H9 (cell line): ENCODE measurements around the gene SMAD3. TPM values are rescaled to one million over a fixed set of nuclear protein-coding genes. Genes with fewer than 3 reads are reported as not detected.
A peak's percentile ranks its signal among the peaks of the same experiment; 100 is the strongest.
"Not testable (repeated sequence)": the region's sequence is repeated elsewhere in the genome, so short reads cannot be mapped to it uniquely, and the experiment has no call there.

Experiments
- DNase-seq: peaks from one replicate; pipeline ENCODE4 v3.0.0-alpha.2; 2017
- H2AFZ ChIP-seq: one replicate; pipeline ENCODE4 v1.6.1; 2013; ENCODE audit warnings: mild to moderate bottlenecking, low read length, control low read depth, moderate library complexity
- H2AK5ac ChIP-seq: 2 replicates; pipeline ENCODE4 v1.6.1; 2013; ENCODE audit warnings: low read length, control low read depth, mixed read lengths; ENCODE audit not compliant: insufficient read length
- H2BK120ac ChIP-seq: one replicate; pipeline ENCODE4 v1.6.1; 2013; ENCODE audit warnings: low read depth, mild to moderate bottlenecking, low read length, control low read depth, inconsistent platforms; ENCODE audit not compliant: poor library complexity, severe bottlenecking
- H2BK12ac ChIP-seq: 2 replicates; pipeline ENCODE4 v1.6.1; 2013; ENCODE audit warnings: low read length, control low read depth, mixed read lengths, low read depth; ENCODE audit not compliant: insufficient read length
- H2BK15ac ChIP-seq: 2 replicates; pipeline ENCODE4 v1.6.1; 2013; ENCODE audit warnings: low read depth, low read length, control low read depth
- H2BK20ac ChIP-seq: one replicate; pipeline ENCODE4 v1.6.1; 2013; ENCODE audit warnings: low read depth, mild to moderate bottlenecking, low read length, control low read depth, inconsistent platforms; ENCODE audit not compliant: poor library complexity, severe bottlenecking
- H2BK5ac ChIP-seq: 2 replicates; pipeline ENCODE4 v1.6.1; 2013; ENCODE audit warnings: low read length, control low read depth, mixed read lengths; ENCODE audit not compliant: insufficient read length
- H3K14ac ChIP-seq: 2 replicates; pipeline ENCODE4 v1.6.1; 2013; ENCODE audit warnings: low read length, control low read depth; ENCODE audit not compliant: insufficient read depth
- H3K18ac ChIP-seq: 2 replicates; pipeline ENCODE4 v1.6.1; 2013; ENCODE audit warnings: low read depth, mild to moderate bottlenecking, mixed read lengths, low read length, control low read depth; ENCODE audit not compliant: insufficient read length
- H3K23ac ChIP-seq: 2 replicates; pipeline ENCODE4 v1.6.1; 2013; ENCODE audit warnings: low read length, control low read depth, mixed read lengths, low read depth; ENCODE audit not compliant: insufficient read length
- H3K23me2 ChIP-seq: 2 replicates; pipeline ENCODE4 v1.6.1; 2013; ENCODE audit warnings: low read depth, mild to moderate bottlenecking, mixed read lengths, low read length, control low read depth; ENCODE audit not compliant: insufficient read length, poor library complexity, severe bottlenecking
- H3K27ac ChIP-seq: 2 replicates; pipeline ENCODE4 v1.5.1; 2013; ENCODE audit warnings: low read length, control low read depth, mixed read lengths, low read depth; ENCODE audit not compliant: insufficient read length
- H3K27me3 ChIP-seq: 2 replicates; pipeline ENCODE4 v1.6.1; 2013; ENCODE audit warnings: low read length, control low read depth, inconsistent platforms; ENCODE audit not compliant: insufficient read depth
- H3K4ac ChIP-seq: 2 replicates; pipeline ENCODE4 v1.6.1; 2013; ENCODE audit warnings: low read depth, mild to moderate bottlenecking, control low read depth, inconsistent platforms, low read length, moderate library complexity
- H3K4me1 ChIP-seq: 2 replicates; pipeline ENCODE4 v1.6.1; 2013; ENCODE audit warnings: low read length, control low read depth, inconsistent platforms; ENCODE audit not compliant: insufficient read depth
- H3K4me2 ChIP-seq: 2 replicates; pipeline ENCODE4 v1.6.1; 2013; ENCODE audit warnings: low read length, control low read depth, mixed read lengths; ENCODE audit not compliant: insufficient read length, insufficient read depth
- H3K56ac ChIP-seq: 2 replicates; pipeline ENCODE4 v1.6.1; 2013; ENCODE audit warnings: low read depth, mild to moderate bottlenecking, mixed read lengths, low read length, control low read depth; ENCODE audit not compliant: insufficient read length
- H3K79me1 ChIP-seq: 2 replicates; pipeline ENCODE4 v1.6.1; 2013; ENCODE audit warnings: low read depth, mild to moderate bottlenecking, moderate library complexity, low read length, control low read depth, inconsistent platforms; ENCODE audit not compliant: insufficient read depth, poor library complexity, severe bottlenecking
- H3K79me2 ChIP-seq: 2 replicates; pipeline ENCODE4 v1.6.1; 2013; ENCODE audit warnings: low read length, control low read depth, inconsistent platforms; ENCODE audit not compliant: insufficient read depth
- H3K9ac ChIP-seq: 2 replicates; pipeline ENCODE4 v1.6.1; 2013; ENCODE audit warnings: low read length, control low read depth, mixed read lengths; ENCODE audit not compliant: insufficient read length; ENCODE audit errors: extremely low read depth
- H3K9me3 ChIP-seq: one replicate; pipeline ENCODE4 v1.6.1; 2013; ENCODE audit warnings: low read depth, low read length, inconsistent platforms; ENCODE audit not compliant: control insufficient read depth
- H3T11ph ChIP-seq: one replicate; pipeline ENCODE4 v1.6.1; 2013; ENCODE audit warnings: mild to moderate bottlenecking, low read length, control low read depth, inconsistent platforms
- H4K20me1 ChIP-seq: one replicate; pipeline ENCODE4 v1.6.1; 2013; ENCODE audit not compliant: control insufficient read depth, insufficient read length, insufficient read depth
- H4K5ac ChIP-seq: 2 replicates; pipeline ENCODE4 v1.6.1; 2013; ENCODE audit warnings: low read depth, mild to moderate bottlenecking, mixed read lengths, low read length, control low read depth; ENCODE audit not compliant: insufficient read length
- H4K8ac ChIP-seq: replicated peaks from 2 replicates; pipeline ENCODE4 v1.6.1; 2013; ENCODE audit warnings: low read length, control low read depth, mixed read lengths, low read depth; ENCODE audit not compliant: insufficient read length
- H4K91ac ChIP-seq: 2 replicates; pipeline ENCODE4 v1.6.1; 2013; ENCODE audit warnings: low read depth, mild to moderate bottlenecking, moderate library complexity, mixed read lengths, low read length, control low read depth; ENCODE audit not compliant: insufficient read length
- H3K27ac Mint-ChIP-seq, 3 experiments: 2 replicates in 2 of 3; 3 replicates in 1 of 3; pipeline ENCODE4 v1.8.0; 2020 to 2021; ENCODE audit warnings: mixed read lengths in 3 of 3, mild to moderate bottlenecking in 1 of 3, moderate library complexity in 1 of 3
- H3K27me3 Mint-ChIP-seq: 2 replicates; pipeline ENCODE4 v1.8.0; 2021; ENCODE audit warnings: low read depth, mild to moderate bottlenecking, moderate library complexity, mixed read lengths
- H3K36me3 Mint-ChIP-seq, 3 experiments: 2 replicates in 2 of 3; 3 replicates in 1 of 3; pipeline ENCODE4 v1.8.0; 2020 to 2021; ENCODE audit warnings: low read depth in 3 of 3, mixed read lengths in 3 of 3; ENCODE audit not compliant: insufficient read depth in 1 of 3
- H3K4me1 Mint-ChIP-seq, 2 experiments: 2 replicates each; pipeline ENCODE4 v1.8.0; 2020; ENCODE audit warnings: mixed read lengths in 2 of 2
- H3K4me3 Mint-ChIP-seq, 2 experiments: 2 replicates in 1 of 2; 3 replicates in 1 of 2; pipeline ENCODE4 v1.8.0; 2020 to 2021; ENCODE audit warnings: mild to moderate bottlenecking in 2 of 2, mixed read lengths in 2 of 2, moderate library complexity in 1 of 2
- H3K9me3 Mint-ChIP-seq, 2 experiments: 2 replicates in 1 of 2; 3 replicates in 1 of 2; pipeline ENCODE4 v1.8.0; 2020; ENCODE audit warnings: mild to moderate bottlenecking in 2 of 2, mixed read lengths in 2 of 2, moderate library complexity in 1 of 2
- CTCF ChIP-seq: fragments of 200-600 bp; sonication (generic); conservative IDR thresholded peaks from 3 replicates; pipeline ENCODE4 v1.8.0; 2021; ENCODE audit warnings: antibody characterized with exemption, mild to moderate bottlenecking
- WGBS: extraction: QIAGEN DNeasy Blood & Tissue Kit; methylation state at CpG from one replicate; pipeline ENCODE4 v1.1.7; 2013; ENCODE audit warnings: missing lambda C conversion rate, low lambda C conversion rate, mixed read lengths; ENCODE audit not compliant: insufficient read length; ENCODE audit errors: extremely low coverage; 5-methylcytosine and 5-hydroxymethylcytosine counted together
- total RNA-seq: library from RNA; stranded (reverse); gene quantifications from 2 replicates; pipeline ENCODE4 v1.2.1, GENCODE V29; 2021

SMAD3 gene
- total RNA-seq, 1 experiment from 2014 or later, result 26.7 TPM

GRCh38 chr15:67152429-67152828 is 87.0 kb downstream of the SMAD3 start:
- no peak overlapping the region for H3K27ac ChIP-seq
- H3K79me1 ChIP-seq, result no peaks in the 10 kb centered on the region
- no peak overlapping the region for H2BK12ac ChIP-seq
- H3K27me3 ChIP-seq, result no peaks in the 10 kb centered on the region
- no peak overlapping the region for H3T11ph ChIP-seq
- peaks cover 6 to 10% (median 9%) of the 10 kb centered on the region in 3 experiments for H3K36me3 Mint-ChIP-seq
- H4K8ac ChIP-seq, result no peak overlapping the region
- no peak overlapping the region for H3K14ac ChIP-seq
- no peak overlapping the region for H2BK15ac ChIP-seq
- H3K4me1 ChIP-seq, result peaks cover 24% of the 10 kb centered on the region; the same call in 1 of the 2 replicates
- H2BK120ac ChIP-seq, result no peak overlapping the region
- no peak overlapping the region for H3K4me2 ChIP-seq
- peaks cover 45 to 53% of the 10 kb centered on the region in 2 experiments for H3K4me1 Mint-ChIP-seq
- no peak overlapping the region for H3K23ac ChIP-seq
- no peaks in the 10 kb centered on the region for H3K9me3 ChIP-seq
- H2AFZ ChIP-seq, result no peak overlapping the region
- no peak overlapping the region for H2BK5ac ChIP-seq
- no peaks in the 10 kb centered on the region for H3K23me2 ChIP-seq
- no peak overlapping the region for H4K5ac ChIP-seq
- no peaks in the 10 kb centered on the region for H3K27me3 Mint-ChIP-seq
- no CpG with 5 or more reads among the region's 1 CpG for WGBS
- H2AK5ac ChIP-seq, result no peak overlapping the region
- H3K27ac Mint-ChIP-seq, result peak overlapping the region in 2 of 3 experiments; percentile 37 to 63; a peak in 2 of 7 replicates
- H3K79me2 ChIP-seq, result no peaks in the 10 kb centered on the region
- peaks cover 4 to 5% of the 10 kb centered on the region in 2 experiments; a peak in 3 of 5 replicates for H3K9me3 Mint-ChIP-seq
- no peak overlapping the region for H3K4ac ChIP-seq
- no peak overlapping the region for H3K4me3 Mint-ChIP-seq
- H3K56ac ChIP-seq, result no peak overlapping the region
- no peak overlapping the region for H3K9ac ChIP-seq
- no peak overlapping the region for H3K18ac ChIP-seq
- no peak overlapping the region for H2BK20ac ChIP-seq
- TF ChIP-seq CTCF, result no peak
- no peaks in the 10 kb centered on the region for H4K20me1 ChIP-seq
- DNase-seq, result no peak
- no peak overlapping the region for H4K91ac ChIP-seq

GRCh38 chr15:67153044-67153443 is 87.6 kb downstream of the SMAD3 start:
- not testable (repeated sequence) for H4K5ac ChIP-seq, H3K4ac ChIP-seq, H2BK5ac ChIP-seq, H4K20me1 ChIP-seq, H3K27me3 Mint-ChIP-seq, H3K9me3 Mint-ChIP-seq, H4K91ac ChIP-seq, DNase-seq, H3K27me3 ChIP-seq, H2BK120ac ChIP-seq, H3K23ac ChIP-seq, H2BK20ac ChIP-seq, H3K9me3 ChIP-seq, H3K36me3 Mint-ChIP-seq, H3K23me2 ChIP-seq, H3K4me3 Mint-ChIP-seq, H3K9ac ChIP-seq, H2BK12ac ChIP-seq, H3K18ac ChIP-seq, H3K27ac ChIP-seq, H2BK15ac ChIP-seq, H3K4me2 ChIP-seq, H2AK5ac ChIP-seq, H3T11ph ChIP-seq, H3K79me2 ChIP-seq, H2AFZ ChIP-seq, H4K8ac ChIP-seq, H3K56ac ChIP-seq, H3K14ac ChIP-seq, H3K79me1 ChIP-seq
- peaks cover 21% of the 10 kb centered on the region; the same call in 1 of the 2 replicates for H3K4me1 ChIP-seq
- WGBS, result no CpG with 5 or more reads among the region's 6 CpGs
- peaks cover 39 to 47% of the 10 kb centered on the region in 2 experiments for H3K4me1 Mint-ChIP-seq
- H3K27ac Mint-ChIP-seq, result peak overlapping the region in 1 of 3 experiments; percentile 37; a peak in 1 of 7 replicates
